Renal pelvis (tissue), 12 donors: ENCODE measurements around the gene SMARCE1. TPM values are rescaled to one million over a fixed set of nuclear protein-coding genes. Genes with fewer than 3 reads are reported as not detected.

ENCODE experiments used
- DNase-seq: peaks from one replicate; pipeline ENCODE4 v3.0.0-alpha.2; 2013
- long read RNA-seq, 16 experiments: transcript quantifications; one replicate each; lab custom pipeline, GENCODE V29; 2026
- polyA plus RNA-seq, 3 donors: library from polyadenylated mRNA; unstranded; fragments of 120-200 nt; gene quantifications; one replicate each; pipeline ENCODE4 v1.2.1, GENCODE V29; 2013; ENCODE audit not compliant: insufficient read length in 3 of 3

Gene SMARCE1
- 100 to 1,000 TPM; 226 to 262 (median 254) TPM for polyA plus RNA-seq
- long read RNA-seq, donor 1, full-length matches to known transcripts, result 142 of 200 reads
- long read RNA-seq, donor 1, partial matches to known transcripts, result 58 of 200 reads
- long read RNA-seq, donor 1, other reads (novel, unspliced or antisense), result 0 of 200 reads
- long read RNA-seq, donor 2, full-length matches to known transcripts, result 212 of 279 reads
- long read RNA-seq, donor 2, partial matches to known transcripts, result 67 of 279 reads
- long read RNA-seq, donor 2, other reads (novel, unspliced or antisense), result 0 of 279 reads
- long read RNA-seq, donor 3, full-length matches to known transcripts, result 170 of 210 reads
- long read RNA-seq, donor 3, partial matches to known transcripts, result 34 of 210 reads
- long read RNA-seq, donor 3, other reads (novel, unspliced or antisense), result 6 of 210 reads
- long read RNA-seq, donor 4, full-length matches to known transcripts, result 141 of 183 reads
- long read RNA-seq, donor 4, partial matches to known transcripts, result 42 of 183 reads
- long read RNA-seq, donor 4, other reads (novel, unspliced or antisense), result 0 of 183 reads
- long read RNA-seq, donor 5, full-length matches to known transcripts, result 69 of 90 reads
- long read RNA-seq, donor 5, partial matches to known transcripts, result 21 of 90 reads
- long read RNA-seq, donor 5, other reads (novel, unspliced or antisense), result 0 of 90 reads
- long read RNA-seq, donor 6, full-length matches to known transcripts, result 136 of 174 reads
- long read RNA-seq, donor 6, partial matches to known transcripts, result 38 of 174 reads
- long read RNA-seq, donor 6, other reads (novel, unspliced or antisense), result 0 of 174 reads
- long read RNA-seq, donor 7, full-length matches to known transcripts, result 205 of 280 reads
- long read RNA-seq, donor 7, partial matches to known transcripts, result 75 of 280 reads
- long read RNA-seq, donor 7, other reads (novel, unspliced or antisense), result 0 of 280 reads
- long read RNA-seq, donor 8, full-length matches to known transcripts, result 81 of 104 reads
- long read RNA-seq, donor 8, partial matches to known transcripts, result 23 of 104 reads
- long read RNA-seq, donor 8, other reads (novel, unspliced or antisense), result 0 of 104 reads
- long read RNA-seq, donor 9, full-length matches to known transcripts, result 215 of 307 reads
- long read RNA-seq, donor 9, partial matches to known transcripts, result 92 of 307 reads
- long read RNA-seq, donor 9, other reads (novel, unspliced or antisense), result 0 of 307 reads
- long read RNA-seq, donor 10, full-length matches to known transcripts, result 164 of 205 reads
- long read RNA-seq, donor 10, partial matches to known transcripts, result 41 of 205 reads
- long read RNA-seq, donor 10, other reads (novel, unspliced or antisense), result 0 of 205 reads
- long read RNA-seq, donor 11, full-length matches to known transcripts, result 108 of 141 reads
- long read RNA-seq, donor 11, partial matches to known transcripts, result 33 of 141 reads
- long read RNA-seq, donor 11, other reads (novel, unspliced or antisense), result 0 of 141 reads
- long read RNA-seq, donor 12, full-length matches to known transcripts, result 222 of 281 reads
- long read RNA-seq, donor 12, partial matches to known transcripts, result 59 of 281 reads
- long read RNA-seq, donor 12, other reads (novel, unspliced or antisense), result 0 of 281 reads
- long read RNA-seq, donor 13, full-length matches to known transcripts, result 91 of 104 reads
- long read RNA-seq, donor 13, partial matches to known transcripts, result 13 of 104 reads
- long read RNA-seq, donor 13, other reads (novel, unspliced or antisense), result 0 of 104 reads
- long read RNA-seq, donor 14, result 0 reads
- long read RNA-seq, donor 15, result 0 reads
- long read RNA-seq, donor 16, full-length matches to known transcripts, result 254 of 320 reads
- long read RNA-seq, donor 16, partial matches to known transcripts, result 66 of 320 reads
- long read RNA-seq, donor 16, other reads (novel, unspliced or antisense), result 0 of 320 reads

- peak; percentile 83 for DNase-seq
Measured at GRCh38 chr17:40647624-40648383, at the start of gene SMARCE1. Gene SMARCE1 (minus strand): TSS chr17:40647818. CDS start chr17:40645802, 2,016 bp downstream.

- peak; percentile 24 for DNase-seq
Measured at GRCh38 chr17:40697297-40697696, 49.7 kb upstream of the SMARCE1 start.

- DNase-seq, result no peak
Measured at GRCh38 chr17:40696651-40697072, 49.0 kb upstream of the SMARCE1 start.

- no peak for DNase-seq
Measured at GRCh38 chr17:40695874-40696472, 48.4 kb upstream of the SMARCE1 start.

- peak; percentile 12 for DNase-seq
Measured at GRCh38 chr17:40694584-40694983, 47.0 kb upstream of the SMARCE1 start.

GRCh38 chr17:40687106-40687505 lies 39.5 kb upstream of the SMARCE1 start:
- no peak for DNase-seq

GRCh38 chr17:40686192-40686591 lies 38.6 kb upstream of the SMARCE1 start:
- no peak for DNase-seq

- no peak for DNase-seq
Measured at GRCh38 chr17:40680998-40681397, 33.4 kb upstream of the SMARCE1 start.

- no peak for DNase-seq
Measured at GRCh38 chr17:40679523-40679907, 31.9 kb upstream of the SMARCE1 start.

- DNase-seq, result no peak
Measured at GRCh38 chr17:40678902-40679522, 31.4 kb upstream of the SMARCE1 start.

- DNase-seq, result no peak
Measured at GRCh38 chr17:40675905-40676304, 28.3 kb upstream of the SMARCE1 start.

GRCh38 chr17:40672654-40673053 lies 25.0 kb upstream of the SMARCE1 start:
- no peak for DNase-seq

GRCh38 chr17:40671282-40671681 lies 23.7 kb upstream of the SMARCE1 start:
- DNase-seq, result no peak

GRCh38 chr17:40666331-40666730 lies 18.7 kb upstream of the SMARCE1 start:
- no peak for DNase-seq

- no peak for DNase-seq
Measured at GRCh38 chr17:40664582-40665333, 17.1 kb upstream of the SMARCE1 start, which contains the start of gene KRT222. Gene KRT222 (minus strand): TSS chr17:40665177. CDS start chr17:40665099, 78 bp downstream.

- no peak for DNase-seq
Measured at GRCh38 chr17:40663252-40663651, 15.6 kb upstream of the SMARCE1 start.

- no peak for DNase-seq
Measured at GRCh38 chr17:40659911-40660310, 12.3 kb upstream of the SMARCE1 start.

- DNase-seq, result no peak
Measured at GRCh38 chr17:40658396-40658795, 10.8 kb upstream of the SMARCE1 start.
